Upper lobe of left lung (tissue), 6 donors: ENCODE results near the gene TRDN. TPM values are rescaled to one million over a fixed set of nuclear protein-coding genes. Genes with fewer than 3 reads are reported as not detected.

Experiments
- ATAC-seq, 2 donors: fragments of 200-7000 bp; cut with Tn5 transposase; one replicate each; pipeline ENCODE4 v1.9.1; 2022; ENCODE audit warnings: mild to moderate bottlenecking in 2 of 2, moderate library complexity in 2 of 2; ENCODE audit not compliant: low FRiP score in 2 of 2
- DNase-seq, 2 donors: peaks; one replicate each; pipeline ENCODE4 v3.0.0-alpha.2; 2019 to 2020
- H3K27ac ChIP-seq, 4 donors: fragments of 200-600 bp; sonication (generic); one replicate each; pipeline ENCODE4 v1.5.1; 2016 to 2019
- H3K27me3 ChIP-seq, 4 donors: fragments of 200-600 bp; sonication (generic); one replicate each; pipeline ENCODE4 v1.5.1; 2017 to 2019
- H3K36me3 ChIP-seq, 4 donors: fragments of 200-600 bp; sonication (generic); one replicate each; pipeline ENCODE4 v1.5.1; 2016 to 2019
- H3K4me1 ChIP-seq, 4 donors: fragments of 200-600 bp; sonication (generic); one replicate each; pipeline ENCODE4 v1.5.1; 2018 to 2019
- H3K4me3 ChIP-seq, 4 donors: fragments of 200-600 bp; sonication (generic); one replicate each; pipeline ENCODE4 v1.5.1; 2017 to 2019; ENCODE audit warnings: mild to moderate bottlenecking in 2 of 4, moderate library complexity in 1 of 4
- H3K9me3 ChIP-seq, 4 donors: fragments of 200-600 bp; sonication (generic); one replicate each; pipeline ENCODE4 v1.5.1; 2018 to 2019
- CTCF ChIP-seq, 6 experiments: fragments of 450-650 bp in 4 of 6; fragments of 200-600 bp in 2 of 6; sonication (generic) in 2 of 6; IDR thresholded peaks; one replicate each; pipeline ENCODE4 v1.5.1; 2016 to 2019; ENCODE audit warnings: antibody characterized with exemption in 6 of 6
- EP300 ChIP-seq, 4 donors: sonication (generic); formaldehyde crosslinking; IDR thresholded peaks; one replicate each; pipeline ENCODE4 v1.5.1; 2017; ENCODE audit warnings: antibody characterized with exemption in 4 of 4, control low read depth in 2 of 4
- POLR2A ChIP-seq, 4 donors: fragments of 450-650 bp; IDR thresholded peaks; one replicate each; pipeline ENCODE4 v1.5.1; 2016 to 2017; ENCODE audit warnings: antibody characterized with exemption in 4 of 4, mild to moderate bottlenecking in 2 of 4
- POLR2AphosphoS5 ChIP-seq, 2 donors: sonication (generic); formaldehyde crosslinking; IDR thresholded peaks; one replicate each; pipeline ENCODE4 v1.5.1; 2017; ENCODE audit warnings: antibody characterized with exemption in 2 of 2
- WGBS, 2 donors: methylation state at CpG; one replicate each; pipeline ENCODE4 v1.1.5; 2017 to 2018; 5-methylcytosine and 5-hydroxymethylcytosine counted together
- total RNA-seq, 6 donors: library from RNA; depleted of rRNA in 4 of 6; stranded (reverse); fragments of >200 nt in 4 of 6; gene quantifications; one replicate each; pipeline versions ENCODE4 v1.1.0 to v1.2.1, GENCODE V29; 2016 to 2021
- donor health status: DM: no; HTN: no; CAD: no; lungs with moderate emphysema.
- donor health status: DM: no; HTN: yes; CAD: no; lungs with severe emphysema.

Gene TRDN
- total RNA-seq, 6 donors from 2014 or later: 0.20 TPM; not detected in 5

GRCh38 chr6:123423130-123423529 lies 213.6 kb downstream of the TRDN start:
- Histone ChIP-seq H3K4me3 (no peak overlapping the region), H3K4me1 (no peaks in the 10 kb centered on the region), H3K27me3 (no peaks in the 10 kb centered on the region), H3K9me3 (no peaks in the 10 kb centered on the region), H3K27ac (no peak overlapping the region), H3K36me3 (no peaks in the 10 kb centered on the region)
- ATAC-seq: no peak
- DNase-seq: no peak
- 71 to 84% methylated on average over 1 of the region's 1 CpG for WGBS, 2 donors
- no peak for TF ChIP-seq POLR2AphosphoS5 (IDR thresholded peaks at IDR 0.05)
- no peak for TF ChIP-seq POLR2A (IDR thresholded peaks at IDR 0.05)
- no peak for TF ChIP-seq EP300 (IDR thresholded peaks at IDR 0.05)
- no peak for TF ChIP-seq CTCF (IDR thresholded peaks at IDR 0.05)

- no peaks in the 10 kb centered on the region for H3K36me3 ChIP-seq
- WGBS, 2 donors: 76 to 81% methylated on average over 1 of the region's 1 CpG
- no peak for DNase-seq
- no peaks in the 10 kb centered on the region for H3K4me1 ChIP-seq
- H3K27ac ChIP-seq: no peak overlapping the region
- TF ChIP-seq CTCF (IDR thresholded peaks at IDR 0.05) (no peak), POLR2A (IDR thresholded peaks at IDR 0.05) (no peak), POLR2AphosphoS5 (IDR thresholded peaks at IDR 0.05) (no peak), EP300 (IDR thresholded peaks at IDR 0.05) (no peak)
- H3K9me3 ChIP-seq: no peaks in the 10 kb centered on the region
- ATAC-seq: no peak
- H3K27me3 ChIP-seq: no peaks in the 10 kb centered on the region
- H3K4me3 ChIP-seq: no peak overlapping the region
Measured at GRCh38 chr6:123420512-123420911, 216.2 kb downstream of the TRDN start.

- no peak overlapping the region for H3K27ac ChIP-seq
- no peaks in the 10 kb centered on the region for H3K27me3 ChIP-seq
- ATAC-seq (no peak), DNase-seq (no peak)
- no peaks in the 10 kb centered on the region for H3K36me3 ChIP-seq
- H3K4me1 ChIP-seq: no peaks in the 10 kb centered on the region
- H3K4me3 ChIP-seq: no peak overlapping the region
- H3K9me3 ChIP-seq: no peaks in the 10 kb centered on the region
- WGBS, 2 donors: 68 to 72% methylated on average over 3 of the region's 3 CpGs
- no peak for TF ChIP-seq CTCF (IDR thresholded peaks at IDR 0.05)
- no peak for TF ChIP-seq POLR2AphosphoS5 (IDR thresholded peaks at IDR 0.05)
- no peak for TF ChIP-seq EP300 (IDR thresholded peaks at IDR 0.05)
- TF ChIP-seq POLR2A (IDR thresholded peaks at IDR 0.05): no peak
Measured at GRCh38 chr6:123418071-123418470, 218.7 kb downstream of the TRDN start.

- no peak for DNase-seq
- no peaks in the 10 kb centered on the region for H3K4me1 ChIP-seq
- no peaks in the 10 kb centered on the region for H3K36me3 ChIP-seq
- no peaks in the 10 kb centered on the region for H3K27me3 ChIP-seq
- H3K9me3 ChIP-seq: no peaks in the 10 kb centered on the region
- WGBS, 2 donors: 72 to 81% methylated on average over 3 of the region's 3 CpGs
- TF ChIP-seq CTCF (IDR thresholded peaks at IDR 0.05) (no peak), POLR2A (IDR thresholded peaks at IDR 0.05) (no peak), EP300 (IDR thresholded peaks at IDR 0.05) (no peak), POLR2AphosphoS5 (IDR thresholded peaks at IDR 0.05) (no peak)
- no peak overlapping the region for H3K4me3 ChIP-seq
- ATAC-seq: no peak
- no peak overlapping the region for H3K27ac ChIP-seq
Measured at GRCh38 chr6:123417535-123417934, 219.2 kb downstream of the TRDN start.

- H3K27ac ChIP-seq: no peak overlapping the region
- peak in 1 of 2 donors; percentile 63 for ATAC-seq
- H3K9me3 ChIP-seq: no peaks in the 10 kb centered on the region
- H3K4me1 ChIP-seq: no peaks in the 10 kb centered on the region
- H3K4me3 ChIP-seq: no peak overlapping the region
- no peaks in the 10 kb centered on the region for H3K27me3 ChIP-seq
- 14% methylated on average over 6 of the region's 6 CpGs for WGBS, 2 donors
- H3K36me3 ChIP-seq: no peaks in the 10 kb centered on the region
- DNase-seq: peak in 1 of 2 donors; percentile 33
- TF ChIP-seq EP300 (IDR thresholded peaks at IDR 0.05): no peak
- peak in 5 of 6 experiments; percentile 38 to 64 (median 49) for TF ChIP-seq CTCF (IDR thresholded peaks at IDR 0.05)
Measured at GRCh38 chr6:123415844-123416468, 220.8 kb downstream of the TRDN start.
